Measurements from ENCODE around the gene SUCNR1.

- TF ChIP-seq CTCF (IDR thresholded peaks at IDR 0.05) (no peak), POLR2A (IDR thresholded peaks at IDR 0.05) (no peak), EP300 (IDR thresholded peaks at IDR 0.05) (no peak), POLR2AphosphoS5 (IDR thresholded peaks at IDR 0.05) (no peak)
These were observed 13.5 kb upstream of the SUCNR1 start for GRCh38 chr3:151859905-151860304.
